Fibroblast of lung (primary cell): ENCODE data around the gene COMMD3. TPM values are rescaled to one million over a fixed set of nuclear protein-coding genes. Genes with fewer than 3 reads are reported as not detected.

ENCODE experiments used
- DNase-seq, 2 donors: peaks; one replicate each; pipeline versions ENCODE4 v3.0.0 to v3.0.0-alpha.2; 2010; ENCODE audit warnings: low read depth in 2 of 2
- H2AFZ ChIP-seq: 2 replicates; pipeline ENCODE4 v1.5.1; 2012; ENCODE audit warnings: low read length, control low read depth, inconsistent platforms
- H3K27ac ChIP-seq: 2 replicates; pipeline ENCODE4 v1.5.1; 2011; ENCODE audit warnings: low read length, control low read depth; ENCODE audit not compliant: insufficient read depth
- H3K27me3 ChIP-seq: 2 replicates; pipeline ENCODE4 v1.5.1; 2011; ENCODE audit warnings: mild to moderate bottlenecking, low read length; ENCODE audit not compliant: control insufficient read depth, insufficient read depth
- H3K36me3 ChIP-seq: 2 replicates; pipeline ENCODE4 v1.5.1; 2011; ENCODE audit warnings: low read length; ENCODE audit not compliant: control insufficient read depth, insufficient read depth
- H3K4me1 ChIP-seq: 2 replicates; pipeline ENCODE4 v1.5.1; 2011; ENCODE audit warnings: low read length; ENCODE audit not compliant: control insufficient read depth, insufficient read depth; ENCODE audit errors: extremely low read depth
- H3K4me2 ChIP-seq: 2 replicates; pipeline ENCODE4 v1.5.1; 2011; ENCODE audit warnings: low read length, control low read depth; ENCODE audit not compliant: insufficient read depth; ENCODE audit errors: extremely low read depth
- H3K4me3 ChIP-seq, 4 experiments: fragments of 200-600 bp in 1 of 4; sonication (generic) in 1 of 4; replicated peaks in 1 of 4; 2 replicates each; pipeline ENCODE4 v1.5.1; 2011 to 2016; ENCODE audit warnings: low read length in 4 of 4, low read depth in 3 of 4, mild to moderate bottlenecking in 3 of 4, control low read depth in 2 of 4, inconsistent platforms in 1 of 4, mixed read lengths in 1 of 4; ENCODE audit not compliant: insufficient read depth in 1 of 4; ENCODE audit errors: control extremely low read depth in 1 of 4
- H3K79me2 ChIP-seq: 2 replicates; pipeline ENCODE4 v1.5.1; 2012; ENCODE audit warnings: mild to moderate bottlenecking, low read length, inconsistent platforms; ENCODE audit not compliant: control insufficient read depth, insufficient read depth
- H3K9ac ChIP-seq: 2 replicates; pipeline ENCODE4 v1.5.1; 2011; ENCODE audit warnings: mild to moderate bottlenecking, low read length, control low read depth; ENCODE audit not compliant: insufficient read depth
- H3K9me3 ChIP-seq: 2 replicates; pipeline ENCODE4 v1.5.1; 2012; ENCODE audit warnings: low read depth, low read length; ENCODE audit not compliant: control insufficient read depth, insufficient read depth
- H4K20me1 ChIP-seq: 2 replicates; pipeline ENCODE4 v1.5.1; 2011; ENCODE audit warnings: low read length; ENCODE audit not compliant: control insufficient read depth, insufficient read depth; ENCODE audit errors: extremely low read depth
- EZH2 ChIP-seq: IDR thresholded peaks from 2 replicates; pipeline ENCODE4 v1.5.1; 2012; ENCODE audit warnings: low read length, control low read depth, mild to moderate bottlenecking; ENCODE audit errors: missing control alignments
- polyA plus RNA-seq, 2 donors: library from polyadenylated mRNA; depleted of rRNA in 1 of 2; stranded (reverse) in 1 of 2; unstranded in 1 of 2; fragments of >200 nt; gene quantifications; 2 replicates each; pipeline ENCODE4 v1.2.1, GENCODE V29; 2011 to 2012; ENCODE audit warnings: missing spikeins in 1 of 2
- total RNA-seq: library from RNA; depleted of rRNA; stranded (reverse); fragments of >200 nt; gene quantifications from 2 replicates; pipeline ENCODE4 v1.2.1, GENCODE V29; 2014
- TF ChIP-seq, protein P1 (sequence below), 2 donors: IDR thresholded peaks in 1 of 2; conservative IDR thresholded peaks in 1 of 2; 1 replicate in 1 of 2; 2 replicates in 1 of 2; pipeline ENCODE4 v1.5.1; 2011 to 2012; ENCODE audit warnings: low read length in 2 of 2, control low read depth in 1 of 2, inconsistent platforms in 1 of 2, low read depth in 1 of 2, mild to moderate bottlenecking in 1 of 2

COMMD3 gene
- total and polyA plus RNA-seq, 2 donors (not counting 1 experiment from before 2014, with no cell fraction given): 39.0 to 42.3 TPM

DNA sequence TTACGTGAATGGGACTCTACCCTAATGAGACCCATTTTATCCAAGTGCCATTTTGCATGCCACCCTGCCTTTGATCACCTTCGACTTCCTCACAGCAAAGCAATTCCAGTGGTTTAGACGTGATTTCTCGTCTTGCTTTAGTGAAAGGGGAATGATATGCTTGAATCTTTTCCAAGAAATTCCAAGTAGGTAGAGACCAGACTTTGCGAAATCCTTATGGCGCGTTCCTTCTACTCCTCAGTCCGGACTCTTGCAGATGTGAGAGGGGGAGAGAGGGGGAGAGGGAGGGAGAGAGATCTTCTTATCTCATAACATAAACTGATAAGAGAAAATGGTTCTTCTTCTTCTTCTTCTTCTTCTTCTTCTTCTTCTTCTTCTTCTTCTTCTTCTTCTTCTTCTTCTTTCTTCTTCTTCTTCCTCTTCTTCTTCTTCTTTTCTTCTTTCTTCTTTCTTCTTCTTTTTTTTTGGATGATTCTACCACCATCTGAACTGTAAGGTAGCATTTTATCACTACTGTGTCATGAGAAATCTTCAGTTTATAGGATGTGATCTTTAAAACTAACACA, 30.0 kb downstream of the COMMD3 start:
- Histone ChIP-seq H3K79me2 (no peaks in the 10 kb centered on the region), H3K9me3 (no peaks in the 10 kb centered on the region), H3K9ac (no peak overlapping the region), H3K27me3 (peaks cover 48% of the 10 kb centered on the region), H4K20me1 (no peaks in the 10 kb centered on the region), H3K4me3 (no peak overlapping the region), H2AFZ (no peak overlapping the region), H3K27ac (no peak overlapping the region), H3K36me3 (no peaks in the 10 kb centered on the region), H3K4me1 (peaks cover 2% of the 10 kb centered on the region), H3K4me2 (no peak overlapping the region)
- no peak for DNase-seq
- TF ChIP-seq, protein P1, sequence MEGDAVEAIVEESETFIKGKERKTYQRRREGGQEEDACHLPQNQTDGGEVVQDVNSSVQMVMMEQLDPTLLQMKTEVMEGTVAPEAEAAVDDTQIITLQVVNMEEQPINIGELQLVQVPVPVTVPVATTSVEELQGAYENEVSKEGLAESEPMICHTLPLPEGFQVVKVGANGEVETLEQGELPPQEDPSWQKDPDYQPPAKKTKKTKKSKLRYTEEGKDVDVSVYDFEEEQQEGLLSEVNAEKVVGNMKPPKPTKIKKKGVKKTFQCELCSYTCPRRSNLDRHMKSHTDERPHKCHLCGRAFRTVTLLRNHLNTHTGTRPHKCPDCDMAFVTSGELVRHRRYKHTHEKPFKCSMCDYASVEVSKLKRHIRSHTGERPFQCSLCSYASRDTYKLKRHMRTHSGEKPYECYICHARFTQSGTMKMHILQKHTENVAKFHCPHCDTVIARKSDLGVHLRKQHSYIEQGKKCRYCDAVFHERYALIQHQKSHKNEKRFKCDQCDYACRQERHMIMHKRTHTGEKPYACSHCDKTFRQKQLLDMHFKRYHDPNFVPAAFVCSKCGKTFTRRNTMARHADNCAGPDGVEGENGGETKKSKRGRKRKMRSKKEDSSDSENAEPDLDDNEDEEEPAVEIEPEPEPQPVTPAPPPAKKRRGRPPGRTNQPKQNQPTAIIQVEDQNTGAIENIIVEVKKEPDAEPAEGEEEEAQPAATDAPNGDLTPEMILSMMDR (conservative IDR thresholded peaks at IDR 0.05 in 1 of 2, IDR thresholded peaks at IDR 0.05 in 1 of 2; ENCODE audit: low read depth in 1 of 2, low read length in 2 of 2): no peak
- TF ChIP-seq EZH2: no peak

DNA sequence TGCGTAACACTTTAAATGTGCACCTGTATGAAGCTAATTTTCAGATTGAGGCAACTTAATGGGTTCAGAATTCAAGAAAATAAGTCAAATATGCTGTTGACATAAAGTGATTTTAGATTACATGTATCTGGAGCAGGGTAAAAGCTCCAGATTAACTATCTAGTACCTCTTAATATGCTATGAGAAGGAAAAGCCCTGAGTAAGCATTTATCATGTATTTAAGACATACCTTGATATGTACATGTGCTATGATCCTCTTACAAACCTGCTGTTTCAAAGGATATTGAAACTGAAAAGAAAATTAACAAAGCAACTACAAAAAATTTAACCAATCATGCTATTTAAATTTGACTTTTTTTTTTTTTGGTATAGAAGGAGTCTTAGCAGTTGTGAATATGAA, 33.6 kb downstream of the COMMD3 start:
- Histone ChIP-seq H2AFZ (no peak overlapping the region), H3K9me3 (no peaks in the 10 kb centered on the region), H3K4me2 (no peak overlapping the region), H4K20me1 (no peaks in the 10 kb centered on the region), H3K36me3 (no peaks in the 10 kb centered on the region), H3K4me1 (no peaks in the 10 kb centered on the region), H3K4me3 (no peak overlapping the region), H3K9ac (no peak overlapping the region), H3K27me3 (peaks cover 23% of the 10 kb centered on the region), H3K27ac (no peak overlapping the region), H3K79me2 (no peaks in the 10 kb centered on the region)
- DNase-seq: no peak
- TF ChIP-seq, protein P1 (conservative IDR thresholded peaks at IDR 0.05 in 1 of 2, IDR thresholded peaks at IDR 0.05 in 1 of 2; ENCODE audit: low read depth in 1 of 2, low read length in 2 of 2): no peak
- no peak for TF ChIP-seq EZH2

GRCh38 chr10:22351131-22351703, 35.0 kb downstream of the COMMD3 start:
- H3K27ac ChIP-seq: no peak overlapping the region
- no peak overlapping the region for H3K4me2 ChIP-seq
- TF ChIP-seq, protein P1 (conservative IDR thresholded peaks at IDR 0.05 in 1 of 2, IDR thresholded peaks at IDR 0.05 in 1 of 2; ENCODE audit: low read depth in 1 of 2, low read length in 2 of 2): no peak
- no peak for TF ChIP-seq EZH2
- no peaks in the 10 kb centered on the region for H4K20me1 ChIP-seq
- no peak overlapping the region for H3K4me3 ChIP-seq
- DNase-seq: no peak
- H3K79me2 ChIP-seq: no peaks in the 10 kb centered on the region
- no peaks in the 10 kb centered on the region for H3K9me3 ChIP-seq
- no peak overlapping the region for H2AFZ ChIP-seq
- H3K36me3 ChIP-seq: no peaks in the 10 kb centered on the region
- H3K27me3 ChIP-seq: peaks cover 8% of the 10 kb centered on the region
- H3K9ac ChIP-seq: no peak overlapping the region
- no peaks in the 10 kb centered on the region for H3K4me1 ChIP-seq
